ENCODE measurements around the gene COL6A1.

Gene COL6A1

DNA sequence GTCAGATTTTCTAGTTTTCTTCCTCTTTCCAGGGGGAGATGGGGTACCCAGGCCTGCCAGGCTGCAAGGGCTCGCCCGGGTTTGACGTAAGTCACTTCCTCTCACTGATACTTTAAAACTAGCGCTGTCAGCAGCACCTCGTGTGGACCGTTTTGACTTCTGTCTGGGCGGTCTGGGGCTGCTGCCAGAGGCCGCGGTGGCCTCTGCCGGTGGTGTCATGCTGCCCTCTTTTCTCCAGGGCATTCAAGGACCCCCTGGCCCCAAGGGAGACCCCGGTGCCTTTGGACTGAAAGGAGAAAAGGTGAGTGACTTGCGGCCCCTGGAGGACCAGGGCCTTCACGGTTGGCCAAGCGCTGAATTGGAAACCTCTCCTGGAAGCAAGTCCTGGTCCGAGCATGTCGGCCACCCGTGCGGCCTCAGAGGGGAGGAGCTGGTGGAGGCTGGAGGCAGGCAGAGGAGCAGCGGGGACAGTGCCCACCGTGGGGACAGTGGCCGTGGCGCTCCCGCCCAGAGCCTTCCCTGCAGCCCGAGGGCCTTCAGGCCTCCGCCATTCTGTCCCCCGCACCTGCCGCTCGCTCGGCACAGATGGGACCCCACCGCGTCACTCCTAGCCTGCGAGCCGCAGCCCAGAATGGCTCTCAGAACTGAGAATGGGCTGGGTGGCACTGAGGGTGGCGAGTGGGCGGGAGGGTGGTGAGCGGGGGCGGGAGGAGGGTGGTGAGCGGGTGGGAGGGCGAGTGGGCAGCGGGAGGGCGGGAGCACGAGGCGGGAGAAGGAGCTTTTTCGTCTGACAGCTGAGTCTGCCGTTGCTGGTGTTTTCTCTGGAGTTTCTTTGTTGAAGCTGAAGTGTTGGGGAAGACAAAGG, 9.4 kb downstream of the COL6A1 start:
- Histone ChIP-seq H3K36me3 (no peaks in the 10 kb centered on the region), H3K27me3 (peaks cover 0 to 8% (median 2%) of the 10 kb centered on the region in 11 experiments; a peak in 8 of 22 replicates), H4K20me1 (peaks cover 0 to 7% (median 0%) of the 10 kb centered on the region in 11 experiments; a peak in 5 of 22 replicates), H3K9ac (no peak overlapping the region), H3K4me2 (peak overlapping the region; percentile 5 to 44 (median 26); a peak in 16 of 22 replicates), H3K4me3 (no peak overlapping the region), H3K27ac (no peak overlapping the region), H3K4me1 (peaks cover 7 to 28% (median 23%) of the 10 kb centered on the region in 10 experiments), H3K9me3 (replicated peaks in 1 of 11) (no peaks in the 10 kb centered on the region)
- no peak for TF ChIP-seq Cebpa-rat (IDR thresholded peaks at IDR 0.05)

DNA sequence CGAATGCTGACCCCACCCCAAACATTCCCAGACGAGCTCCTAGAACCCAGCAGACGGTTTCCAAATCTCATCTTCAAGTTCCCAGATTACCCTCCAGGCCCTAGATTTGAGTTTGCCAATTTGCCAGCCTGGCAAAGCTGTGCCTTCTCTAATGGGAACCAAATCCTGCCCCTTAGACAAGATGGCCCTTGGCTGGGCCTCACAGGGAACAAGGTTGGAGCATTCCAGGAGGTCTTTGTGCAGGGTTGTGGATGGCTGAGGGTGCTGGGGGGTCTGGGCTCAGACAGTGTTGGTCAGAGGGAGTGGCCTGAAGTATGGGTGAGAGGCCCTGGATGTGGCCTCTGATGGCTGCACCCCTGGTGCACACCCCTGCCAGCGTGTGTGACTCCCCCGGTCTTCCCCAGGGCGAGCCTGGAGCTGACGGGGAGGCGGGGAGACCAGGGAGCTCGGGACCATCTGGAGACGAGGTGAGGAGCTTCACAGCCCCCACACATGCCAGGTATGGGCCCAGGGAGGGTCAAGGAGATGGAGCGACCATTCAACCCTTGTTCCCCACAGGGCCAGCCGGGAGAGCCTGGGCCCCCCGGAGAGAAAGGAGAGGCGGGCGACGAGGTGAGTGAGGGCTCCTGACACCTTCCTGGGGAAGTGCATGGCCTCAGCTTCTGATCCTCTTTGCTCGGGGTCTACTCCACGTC, 10.2 kb downstream of the COL6A1 start:
- no peak overlapping the region for H3K9ac ChIP-seq
- no peaks in the 10 kb centered on the region for H3K36me3 ChIP-seq

DNA sequence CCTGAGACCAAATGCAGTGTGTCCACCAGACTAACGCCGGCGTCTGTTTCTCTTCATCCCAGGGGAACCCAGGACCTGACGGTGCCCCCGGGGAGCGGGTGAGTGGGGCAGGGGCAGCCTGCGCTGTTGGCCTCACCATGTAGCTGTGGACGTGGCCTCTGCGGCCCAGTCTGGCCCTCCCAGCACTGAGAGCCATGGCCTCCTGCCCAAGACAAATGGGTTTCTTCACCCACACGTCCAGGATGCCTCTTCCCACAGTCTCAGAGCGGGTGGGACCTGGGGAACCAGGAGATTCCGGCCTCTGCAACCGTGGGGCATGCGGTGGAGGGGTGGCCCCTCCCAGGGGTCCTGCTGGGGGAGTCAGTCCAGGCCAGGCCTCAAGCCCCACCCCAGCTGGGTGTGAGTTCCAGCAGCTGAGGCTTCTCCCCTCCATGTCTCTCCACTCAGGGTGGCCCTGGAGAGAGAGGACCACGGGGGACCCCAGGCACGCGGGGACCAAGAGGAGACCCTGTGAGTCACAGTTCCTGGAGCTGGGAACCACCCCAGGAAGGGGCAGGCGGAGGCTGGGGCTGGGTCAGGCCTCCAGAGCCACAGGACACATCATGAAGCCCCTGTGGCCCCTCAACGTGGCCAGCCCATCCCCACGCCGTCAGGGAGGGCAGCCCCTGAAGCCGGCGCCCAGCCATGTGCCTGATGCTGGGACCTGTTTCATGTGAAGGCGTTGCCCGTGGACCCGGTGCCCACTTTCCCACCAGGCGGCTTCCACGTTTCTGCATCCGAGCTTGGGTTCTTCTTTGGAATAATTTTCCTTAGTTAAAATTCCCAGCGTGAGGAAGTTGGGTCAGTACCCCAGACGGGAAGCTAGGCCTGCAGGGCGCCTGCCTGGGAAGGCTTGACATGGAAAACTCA, 11.0 kb downstream of the COL6A1 start:
- Histone ChIP-seq H3K27me3 (no peaks in the 10 kb centered on the region), H3K9me3 (replicated peaks in 1 of 11) (no peaks in the 10 kb centered on the region), H4K20me1 (peaks cover 0 to 7% (median 0%) of the 10 kb centered on the region in 11 experiments; a peak in 5 of 22 replicates), H3K4me1 (peaks cover 7 to 26% (median 21%) of the 10 kb centered on the region in 10 experiments; a peak in 19 of 20 replicates), H3K9ac (no peak overlapping the region), H3K4me2 (no peak overlapping the region), H3K4me3 (no peak overlapping the region), H3K36me3 (no peaks in the 10 kb centered on the region), H3K27ac (no peak overlapping the region)
- TF ChIP-seq Cebpa-rat (IDR thresholded peaks at IDR 0.05) = no peak

More for the DNA sequence above, 10.2 kb downstream of the COL6A1 start:
- Histone ChIP-seq H3K4me1 (peaks cover 7 to 26% (median 21%) of the 10 kb centered on the region in 10 experiments; a peak in 19 of 20 replicates), H3K27me3 (peaks cover 0 to under 1% (median 0%) of the 10 kb centered on the region in 11 experiments; a peak in 1 of 22 replicates), H3K9me3 (replicated peaks in 1 of 11) (no peaks in the 10 kb centered on the region), H3K4me3 (no peak overlapping the region), H3K4me2 (no peak overlapping the region), H3K27ac (no peak overlapping the region), H4K20me1 (peaks cover 0 to 7% (median 0%) of the 10 kb centered on the region in 11 experiments; a peak in 5 of 22 replicates)
- no peak for TF ChIP-seq Cebpa-rat (IDR thresholded peaks at IDR 0.05)

DNA sequence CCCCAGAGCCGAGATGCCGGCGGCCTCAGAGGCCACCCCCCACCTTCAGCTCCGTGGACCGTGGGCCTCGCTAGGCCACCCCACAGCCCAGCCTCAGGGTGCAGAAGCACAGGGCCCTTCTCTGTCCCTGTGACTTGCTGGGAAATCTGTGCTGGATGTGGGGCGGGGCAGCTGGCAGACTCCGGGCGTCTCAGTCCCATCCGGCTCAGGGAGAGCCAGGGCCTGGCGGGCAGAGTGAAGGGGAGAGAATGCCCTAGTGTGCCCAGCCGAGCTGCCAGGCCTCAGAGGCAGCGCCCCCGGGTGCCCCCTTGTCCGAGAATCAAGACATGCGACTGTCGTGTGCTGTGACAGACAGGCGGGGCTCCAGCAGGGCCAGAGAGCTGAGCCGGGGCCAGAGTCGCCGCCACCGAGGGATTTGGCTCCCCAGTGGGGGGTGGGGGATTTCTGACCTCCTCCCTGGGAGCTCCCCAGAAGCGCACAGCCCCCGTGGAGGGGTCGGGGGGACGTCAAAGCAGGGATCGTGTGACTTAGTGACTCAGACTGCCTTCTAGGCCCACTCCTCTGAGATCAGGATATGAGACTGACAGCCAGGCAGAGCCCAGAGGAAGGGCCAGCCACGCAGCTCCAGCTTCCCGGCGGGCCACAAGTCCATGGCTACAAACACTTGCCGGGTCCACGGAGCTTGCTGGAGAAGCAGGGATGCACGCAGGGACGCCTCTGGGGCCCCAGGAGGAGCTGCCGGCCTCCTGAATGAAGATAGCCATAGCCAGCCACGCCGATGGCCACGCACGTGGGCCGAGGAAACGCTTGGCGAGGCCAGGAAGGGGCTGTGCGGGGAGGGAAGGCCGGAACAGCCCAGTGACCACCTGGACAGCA, 11.9 kb downstream of the COL6A1 start:
- H3K9ac ChIP-seq = peak overlapping the region in 5 of 11 experiments; percentile 2 to 35 (median 27); a peak in 3 of 22 replicates
- H4K20me1 ChIP-seq = peaks cover 0 to 7% (median 0%) of the 10 kb centered on the region in 11 experiments; a peak in 5 of 22 replicates
- peak overlapping the region in 9 of 11 experiments; percentile 37 to 68 (median 66); a peak in 17 of 22 replicates for H3K4me2 ChIP-seq
- TF ChIP-seq Cebpa-rat (IDR thresholded peaks at IDR 0.05) = no peak
- H3K27me3 ChIP-seq = no peaks in the 10 kb centered on the region
- H3K4me3 ChIP-seq = no peak overlapping the region
- no peak overlapping the region; a peak in 1 of 22 replicates for H3K27ac ChIP-seq
- H3K36me3 ChIP-seq = no peaks in the 10 kb centered on the region
- no peaks in the 10 kb centered on the region for H3K9me3 ChIP-seq (replicated peaks in 1 of 11)
- peaks cover 7 to 26% (median 21%) of the 10 kb centered on the region in 10 experiments; a peak in 19 of 20 replicates for H3K4me1 ChIP-seq

DNA sequence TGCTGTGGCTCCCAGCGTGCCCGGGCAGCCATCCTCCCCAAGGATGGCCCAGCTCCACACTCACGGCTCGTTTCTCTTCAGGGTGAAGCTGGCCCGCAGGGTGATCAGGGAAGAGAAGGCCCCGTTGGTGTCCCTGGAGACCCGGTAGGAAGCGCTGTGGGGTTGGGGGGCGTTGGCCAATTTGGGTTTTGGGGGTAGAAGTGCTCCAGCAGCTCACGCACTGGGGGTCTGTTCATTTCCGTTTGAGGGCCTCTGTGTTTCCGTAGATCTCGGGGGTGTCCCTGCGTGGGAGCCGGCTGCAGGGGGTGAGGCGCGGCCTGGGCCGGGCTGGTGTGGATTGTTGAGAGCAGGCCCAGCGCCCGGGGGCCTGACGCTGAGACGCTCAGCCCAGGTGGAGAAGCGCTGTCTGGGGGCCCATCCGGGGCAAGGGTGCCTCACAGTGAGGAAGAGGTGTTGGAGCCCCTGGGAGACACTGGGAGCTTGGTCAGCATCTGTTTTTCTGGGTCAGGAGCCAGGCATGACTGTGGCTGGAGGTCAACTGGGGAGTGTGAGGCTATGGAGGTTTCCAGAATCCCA, 12.6 kb downstream of the COL6A1 start:
- H3K4me3 ChIP-seq = no peak overlapping the region
- peaks cover 0 to 7% (median 0%) of the 10 kb centered on the region in 11 experiments; a peak in 5 of 22 replicates for H4K20me1 ChIP-seq
- no peak overlapping the region; a peak in 1 of 22 replicates for H3K27ac ChIP-seq
- no peaks in the 10 kb centered on the region for H3K36me3 ChIP-seq
- H3K27me3 ChIP-seq = no peaks in the 10 kb centered on the region
- peak overlapping the region in 5 of 11 experiments; percentile 2 to 35 (median 27); a peak in 2 of 22 replicates for H3K9ac ChIP-seq
- H3K4me2 ChIP-seq = peak overlapping the region in 9 of 11 experiments; percentile 37 to 68 (median 66); a peak in 18 of 22 replicates
- no peak for TF ChIP-seq Cebpa-rat (IDR thresholded peaks at IDR 0.05)
- H3K4me1 ChIP-seq = peaks cover 7 to 26% (median 21%) of the 10 kb centered on the region in 10 experiments; a peak in 19 of 20 replicates
- no peaks in the 10 kb centered on the region for H3K9me3 ChIP-seq (replicated peaks in 1 of 11)

DNA sequence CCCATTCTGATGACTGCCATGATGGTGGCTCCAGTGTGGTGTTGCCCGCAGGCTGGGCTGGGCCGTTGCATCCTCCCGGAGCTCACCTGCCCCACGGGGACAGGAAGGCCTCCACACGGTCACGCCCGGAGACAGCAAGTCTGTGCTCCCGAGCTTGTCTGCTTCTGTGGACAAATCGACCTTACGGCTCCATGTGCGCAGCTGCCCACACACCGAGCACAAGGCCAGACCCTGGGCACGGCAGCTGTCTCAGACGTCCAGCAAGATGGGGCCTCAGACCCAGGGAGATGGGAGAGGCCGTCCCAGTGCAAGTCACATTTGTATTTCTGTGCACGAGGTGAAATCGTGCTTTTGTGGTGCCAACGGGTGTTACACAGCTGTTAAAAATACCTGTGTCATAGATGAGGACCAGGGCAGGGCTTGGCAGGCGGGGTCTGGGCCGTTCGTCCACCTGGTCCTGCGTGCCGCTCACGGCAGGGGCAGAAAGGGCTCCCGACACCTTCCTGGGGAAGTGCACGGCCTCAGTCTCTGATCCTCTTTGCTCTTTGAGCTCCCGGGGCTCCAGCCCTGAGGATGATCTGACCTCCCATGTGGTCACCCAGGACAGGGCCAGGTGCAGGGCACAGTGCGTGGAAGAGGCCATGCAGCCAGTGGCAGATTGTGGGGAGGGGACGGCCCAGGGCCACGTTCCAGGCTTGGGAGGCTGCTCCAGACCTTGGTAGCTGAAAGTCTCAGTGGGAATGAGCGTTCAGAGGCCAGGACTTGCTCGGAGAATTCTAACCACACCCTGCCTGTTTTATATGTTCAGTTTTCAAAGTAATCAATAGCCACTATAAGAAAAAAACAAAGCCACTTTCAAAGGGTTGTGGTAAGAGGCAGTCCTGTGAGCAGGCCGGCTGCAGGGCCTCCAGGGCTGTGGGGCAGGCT, 13.5 kb downstream of the COL6A1 start:
- TF ChIP-seq Cebpa-rat (IDR thresholded peaks at IDR 0.05) = no peak
- Histone ChIP-seq H3K4me3 (no peak overlapping the region), H3K9ac (no peak overlapping the region), H3K9me3 (replicated peaks in 1 of 11) (no peaks in the 10 kb centered on the region), H3K36me3 (no peaks in the 10 kb centered on the region), H4K20me1 (peaks cover 0 to 7% (median 0%) of the 10 kb centered on the region in 11 experiments; a peak in 5 of 22 replicates), H3K4me2 (peak overlapping the region in 7 of 11 experiments; percentile 37 to 68 (median 66); a peak in 8 of 22 replicates), H3K27ac (no peak overlapping the region), H3K4me1 (peaks cover 7 to 26% (median 21%) of the 10 kb centered on the region in 10 experiments; a peak in 19 of 20 replicates), H3K27me3 (no peaks in the 10 kb centered on the region)
